IMR-90 (cell line): ENCODE measurements around the gene ANKH. TPM values are rescaled to one million over a fixed set of nuclear protein-coding genes. Genes with fewer than 3 reads are reported as not detected.

Experiments used
- ATAC-seq: fragments of 200-7000 bp; cut with Tn5 transposase; 2 replicates; pipeline ENCODE4 v1.9.1; 2020; ENCODE audit warnings: low read depth, mild to moderate bottlenecking, moderate library complexity
- BruUV-seq: library from RNA; stranded (reverse); fragments of 400-500 nt; replicated peaks from 2 replicates; lab custom pipeline; 2021; lab: Mats Ljungman, UMichigan
- CTCF ChIA-PET: fragments of 300-600 bp; formaldehyde crosslinking; extraction: SDS; loops from one replicate; lab custom pipeline; 2021; ENCODE audit warnings: antibody characterized with exemption; lab: Yijun Ruan, JAX
- POLR2A ChIA-PET: fragments of 300-600 bp; sonication (Branson Sonifier 250); formaldehyde crosslinking; loops from one replicate; lab custom pipeline; 2022; ENCODE audit warnings: antibody characterized with exemption; ENCODE audit not compliant: unreplicated experiment; lab: Charles Lee
- DNase-seq: peaks from one replicate; pipeline ENCODE4 v3.0.0; 2013
- H2AFZ ChIP-seq: replicated peaks from 2 replicates; pipeline ENCODE3; 2013; ENCODE audit warnings: low read length, mild to moderate bottlenecking; ENCODE audit not compliant: poor library complexity
- H2AK5ac ChIP-seq: 2 replicates; pipeline ENCODE4 v1.6.1; 2013; ENCODE audit warnings: low read depth, low read length, inconsistent platforms
- H2AK9ac ChIP-seq: replicated peaks from 2 replicates; pipeline ENCODE3; 2013; ENCODE audit warnings: mild to moderate bottlenecking, low read depth, low read length, moderate library complexity; ENCODE audit not compliant: poor library complexity
- H2BK120ac ChIP-seq: 2 replicates; pipeline ENCODE4 v1.6.1; 2013; ENCODE audit warnings: low read depth, low read length, inconsistent platforms
- H2BK15ac ChIP-seq: 3 replicates; pipeline ENCODE4 v1.6.1; 2013; ENCODE audit warnings: low read depth, low read length, inconsistent platforms
- H2BK20ac ChIP-seq: 2 replicates; pipeline ENCODE4 v1.6.1; 2013; ENCODE audit warnings: low read depth, mild to moderate bottlenecking, inconsistent platforms, low read length, moderate library complexity
- H2BK5ac ChIP-seq: 2 replicates; pipeline ENCODE4 v1.6.1; 2013; ENCODE audit warnings: mild to moderate bottlenecking, low read depth, low read length, inconsistent platforms; ENCODE audit not compliant: poor library complexity, severe bottlenecking
- H3K14ac ChIP-seq: replicated peaks from 2 replicates; pipeline ENCODE4 v1.6.1; 2013; ENCODE audit warnings: low read depth, low read length, inconsistent platforms
- H3K18ac ChIP-seq: 2 replicates; pipeline ENCODE4 v1.6.1; 2013; ENCODE audit warnings: low read depth, low read length, control low read depth
- H3K23ac ChIP-seq: 2 replicates; pipeline ENCODE4 v1.6.1; 2013; ENCODE audit warnings: low read depth, low read length, inconsistent platforms
- H3K27ac ChIP-seq: 2 replicates; pipeline ENCODE4 v1.5.1; 2013; ENCODE audit warnings: mild to moderate bottlenecking, control low read depth, low read length; ENCODE audit not compliant: insufficient read depth
- H3K27me3 ChIP-seq: 2 replicates; pipeline ENCODE4 v1.6.1; 2013; ENCODE audit warnings: low read length; ENCODE audit not compliant: control insufficient read depth, insufficient read depth
- H3K36me3 ChIP-seq: 2 replicates; pipeline ENCODE4 v1.6.1; 2013; ENCODE audit warnings: low read length, mixed read lengths; ENCODE audit not compliant: control insufficient read depth, insufficient read depth
- H3K4ac ChIP-seq: 2 replicates; pipeline ENCODE4 v1.6.1; 2013; ENCODE audit warnings: low read depth, low read length, inconsistent platforms
- H3K4me1 ChIP-seq: 2 replicates; pipeline ENCODE4 v1.6.1; 2013; ENCODE audit warnings: low read length, mixed read lengths; ENCODE audit not compliant: control insufficient read depth, insufficient read depth
- H3K4me2 ChIP-seq: 2 replicates; pipeline ENCODE4 v1.6.1; 2013; ENCODE audit warnings: low read depth, mild to moderate bottlenecking, control low read depth, low read length, moderate library complexity
- H3K4me3 ChIP-seq: 2 replicates; pipeline ENCODE4 v1.5.1; 2013; ENCODE audit warnings: low read depth, mild to moderate bottlenecking, control low read depth, low read length, moderate library complexity; ENCODE audit not compliant: insufficient read depth
- H3K56ac ChIP-seq: 2 replicates; pipeline ENCODE4 v1.6.1; 2013; ENCODE audit warnings: low read length, inconsistent platforms; ENCODE audit not compliant: insufficient read depth; ENCODE audit errors: extremely low read depth
- H3K79me1 ChIP-seq, 2 experiments: 2 replicates each; pipeline ENCODE4 v1.6.1; 2013; ENCODE audit warnings: low read length in 2 of 2, inconsistent platforms in 1 of 2, low read depth in 1 of 2
- H3K9ac ChIP-seq: 2 replicates; pipeline ENCODE4 v1.6.1; 2013; ENCODE audit warnings: low read depth, low read length, control low read depth
- H3K9me1 ChIP-seq: 2 replicates; pipeline ENCODE4 v1.6.1; 2013; ENCODE audit warnings: low read length, inconsistent platforms; ENCODE audit not compliant: insufficient read depth
- H3K9me3 ChIP-seq: 2 replicates; pipeline ENCODE4 v1.6.1; 2013; ENCODE audit warnings: low read length; ENCODE audit not compliant: control insufficient read depth, insufficient read depth
- H4K20me1 ChIP-seq: 2 replicates; pipeline ENCODE4 v1.6.1; 2013; ENCODE audit warnings: low read length, inconsistent platforms; ENCODE audit not compliant: insufficient read depth
- H4K5ac ChIP-seq: 2 replicates; pipeline ENCODE4 v1.6.1; 2013; ENCODE audit warnings: mild to moderate bottlenecking, low read depth, low read length, control low read depth
- H4K8ac ChIP-seq, 2 experiments: 2 replicates each; pipeline ENCODE4 v1.6.1; 2013; ENCODE audit warnings: low read depth in 2 of 2, low read length in 2 of 2, control low read depth in 1 of 2, inconsistent platforms in 1 of 2
- H4K91ac ChIP-seq: 2 replicates; pipeline ENCODE4 v1.6.1; 2013; ENCODE audit warnings: low read depth, low read length, inconsistent platforms; ENCODE audit not compliant: insufficient read depth
- CEBPB ChIP-seq: IDR thresholded peaks from 2 replicates; pipeline ENCODE4 v1.6.1; 2012; ENCODE audit warnings: low read depth, low read length, improper control_type of control experiment
- MAZ ChIP-seq: IDR thresholded peaks from 2 replicates; pipeline ENCODE4 v1.6.1; 2012; ENCODE audit warnings: low read depth, mild to moderate bottlenecking, low read length, improper control_type of control experiment, moderate library complexity, borderline replicate concordance
- WGBS, 2 experiments: methylation state at CpG; one replicate each; pipeline versions ENCODE4 v1.1.5 to v1.1.7; 2013; ENCODE audit warnings: missing lambda C conversion rate in 2 of 2; ENCODE audit not compliant: insufficient read length in 1 of 2; ENCODE audit errors: extremely low coverage in 2 of 2; 5-methylcytosine and 5-hydroxymethylcytosine counted together
- dilution Hi-C: fragments of 300-500 bp; cut with HindIII; formaldehyde crosslinking; loops from one replicate; pipeline ENCODE4 v1.14.3; 2018; ENCODE audit warnings: low sequenced_read_pairs; ENCODE audit not compliant: unreplicated experiment
- in situ Hi-C: fragments of 300-500 bp; cut with MboI; formaldehyde crosslinking; loops from 3 replicates; pipeline ENCODE4 v1.14.3; 2019; ENCODE audit warnings: low sequenced_read_pairs, inconsistent platforms, mixed read lengths
- intact Hi-C: fragments of 100-400 bp; cut with micrococcal nuclease; formaldehyde crosslinking; loops from 2 replicates; pipeline ENCODE4 v1.10.0; 2022
- polyA plus RNA-seq, 3 experiments: library from polyadenylated mRNA; depleted of rRNA; stranded (reverse); fragments of >200 nt; gene quantifications; 2 replicates each; pipeline ENCODE4 v1.2.3, GENCODE V29; 2012; ENCODE audit warnings: low replicate concordance in 1 of 3
- total RNA-seq: library from RNA; depleted of rRNA; stranded (reverse); fragments of >200 nt; gene quantifications from 2 replicates; pipeline ENCODE4 v1.2.3, GENCODE V29; 2012

ANKH gene
- total and polyA plus RNA-seq, 2 of the 4 experiments (the other 2 are of a cell fraction): 5.2 to 17.2 TPM

- no peak for TF ChIP-seq MAZ
- no peak for TF ChIP-seq CEBPB
These were observed 169.2 kb downstream of the ANKH start for GRCh38 chr5:14702238-14702839.

More at GRCh38 chr5:14702238-14702839, 169.2 kb downstream of the ANKH start:
- Histone ChIP-seq H3K27me3 (no peaks in the 10 kb centered on the region), H2BK15ac (no peak overlapping the region), H2BK120ac (no peak overlapping the region), H2BK20ac (no peak overlapping the region), H2AFZ (no peak overlapping the region), H4K5ac (no peak overlapping the region), H3K4me2 (no peak overlapping the region), H4K20me1 (no peaks in the 10 kb centered on the region), H2BK5ac (no peak overlapping the region), H3K23ac (no peak overlapping the region), H4K91ac (no peak overlapping the region), H2AK9ac (no peak overlapping the region), H3K9me1 (peaks cover 9% of the 10 kb centered on the region), H3K4me3 (no peak overlapping the region), H3K4ac (no peak overlapping the region), H3K18ac (no peak overlapping the region), H3K79me1 (peaks cover 23 to 64% of the 10 kb centered on the region in 2 experiments; a peak in 3 of 4 replicates), H3K4me1 (peaks cover 7% of the 10 kb centered on the region), H2AK5ac (no peak overlapping the region), H3K9ac (no peak overlapping the region), H4K8ac (no peak overlapping the region), H3K9me3 (no peaks in the 10 kb centered on the region), H3K56ac (no peak overlapping the region), H3K36me3 (peaks cover 23% of the 10 kb centered on the region), H3K27ac (no peak overlapping the region), H3K14ac (no peak overlapping the region)
- 100% methylated on average over 1 to 4 of the region's 11 CpGs for WGBS, 2 experiments
- CTCF ChIA-PET: no interaction called here
- no TSS peak for BruUV-seq
- no peak for ATAC-seq
- no peak for DNase-seq
- dilution Hi-C loops (no loop called here), in situ Hi-C loops (loop anchor here (25.0 kb wide), 1 partner anchor 810 kb away; the partner anchor contains the start of gene FBXL7), intact Hi-C loops (no loop called here)
- POLR2A ChIA-PET: no interaction called here
